ENCODE data around the gene PACSIN2. TPM values are rescaled to one million over a fixed set of nuclear protein-coding genes. Genes with fewer than 3 reads are reported as not detected.

The PACSIN2 gene
- total RNA-seq, 4 donors from 2014 or later: 75.4 to 90.1 (median 87.9) TPM

DNA sequence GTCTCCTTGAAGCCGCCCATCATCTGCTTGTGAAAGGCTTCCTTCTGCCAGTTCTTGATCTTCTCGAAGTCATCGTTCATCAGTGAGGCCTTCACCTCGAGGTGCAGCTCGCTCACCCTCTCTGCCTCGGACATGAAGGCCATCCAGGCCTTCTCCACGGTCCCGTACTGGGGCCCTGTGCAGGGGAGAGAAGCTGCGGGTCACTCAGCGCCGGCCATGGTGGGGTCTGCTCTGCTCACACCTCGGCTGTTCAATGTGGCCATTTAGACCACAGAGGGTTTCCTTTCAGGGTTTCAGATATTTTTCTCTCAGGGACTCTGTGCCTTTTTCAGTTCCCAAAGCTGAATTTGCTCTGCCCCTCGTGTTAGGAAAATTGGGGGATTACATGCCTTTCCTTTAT is 123.9 kb downstream of the PACSIN2 start:
- Histone ChIP-seq H3K4me1 (peaks cover 4 to 17% of the 10 kb centered on the region in 2 donors), H3K36me3 (peaks cover 22 to 29% of the 10 kb centered on the region in 2 donors), H3K4me3 (replicated peaks in 1 of 3) (no peak overlapping the region), H3K27me3 (no peaks in the 10 kb centered on the region), H3K27ac (no peak overlapping the region), H3K9me3 (no peaks in the 10 kb centered on the region)
- DNase-seq: no peak
- intact Hi-C loops (cut with DNase I): no loop called here
- TF ChIP-seq POLR2A (IDR thresholded peaks at IDR 0.05): no peak
- WGBS, 2 donors: 94 to 96% methylated on average over 13 of the region's 13 CpGs

DNA sequence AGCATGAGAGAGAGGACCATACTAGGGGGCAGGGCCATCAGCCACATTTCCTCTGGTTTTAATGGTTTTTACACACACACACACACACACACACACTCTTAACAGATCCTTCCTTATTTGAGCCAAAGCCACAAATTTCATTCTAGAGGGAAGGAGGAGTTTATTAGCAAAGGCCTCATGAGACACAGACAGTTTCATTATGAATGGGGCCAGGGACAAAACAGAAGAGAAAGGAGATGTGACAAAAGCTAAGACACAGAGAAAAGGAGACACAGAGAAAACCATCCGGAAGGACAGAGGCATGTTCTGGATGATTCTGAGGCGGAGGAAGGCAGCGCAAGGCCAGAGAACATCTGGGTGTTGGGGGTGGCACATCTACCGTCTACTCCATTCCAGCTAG is 125.6 kb downstream of the PACSIN2 start:
- Histone ChIP-seq H3K36me3 (peaks cover 23 to 33% of the 10 kb centered on the region in 2 donors), H3K9me3 (no peaks in the 10 kb centered on the region), H3K4me3 (replicated peaks in 1 of 3) (no peak overlapping the region), H3K4me1 (no peaks in the 10 kb centered on the region), H3K27me3 (no peaks in the 10 kb centered on the region), H3K27ac (no peak overlapping the region)
- 86 to 89% methylated on average over 4 of the region's 4 CpGs for WGBS, 2 donors
- intact Hi-C loops (cut with DNase I): no loop called here
- no peak for DNase-seq
- TF ChIP-seq CTCF (IDR thresholded peaks at IDR 0.05) (no peak), POLR2A (IDR thresholded peaks at IDR 0.05) (no peak)

DNA sequence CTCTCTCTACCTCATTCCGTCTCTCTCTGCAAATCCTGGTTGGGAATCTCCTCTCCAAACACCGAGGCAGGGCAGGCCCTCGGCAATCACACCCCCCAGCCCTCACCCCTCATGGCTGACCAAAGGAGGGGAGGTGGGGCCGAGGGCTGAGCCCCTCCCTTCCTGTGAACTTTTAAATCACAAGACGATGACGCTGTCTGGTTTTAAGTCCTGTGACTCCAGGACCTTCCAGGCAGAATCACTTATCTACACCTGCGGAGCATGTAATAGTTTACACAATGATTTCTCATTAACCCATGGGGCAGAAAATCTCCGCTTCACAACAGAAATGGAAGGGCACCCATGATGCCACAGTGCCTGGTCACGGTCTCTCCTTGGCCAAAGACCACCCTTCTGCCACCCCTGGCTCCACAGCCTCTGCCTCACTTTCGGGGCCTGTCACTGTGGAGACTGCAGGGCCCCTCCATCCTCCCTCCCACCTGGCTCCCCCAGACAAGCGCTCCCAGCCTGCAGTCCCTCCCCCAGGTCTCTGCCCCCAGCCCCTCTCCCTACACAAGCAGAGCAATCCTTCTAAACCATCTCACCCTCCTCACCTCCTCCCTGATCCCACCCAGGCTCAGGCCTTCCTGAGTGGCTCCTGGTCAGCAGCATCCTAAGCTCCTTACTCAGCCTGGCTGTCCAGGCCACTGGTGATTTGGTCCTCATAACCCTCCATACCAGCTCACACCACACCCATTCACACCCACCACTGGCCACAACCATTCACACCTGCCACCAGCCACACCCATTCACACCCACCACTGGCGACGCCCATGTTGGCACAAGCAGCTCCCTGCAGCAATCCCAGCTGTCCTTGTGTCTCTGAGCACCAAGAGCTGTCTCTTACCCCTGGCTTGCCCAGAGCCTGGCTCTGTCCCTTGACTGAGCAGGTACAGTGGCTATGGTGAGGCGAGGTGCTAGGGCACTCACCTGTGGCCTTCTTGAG is 127.1 kb downstream of the PACSIN2 start:
- H3K27me3 ChIP-seq: no peaks in the 10 kb centered on the region
- H3K4me1 ChIP-seq: no peaks in the 10 kb centered on the region
- TF ChIP-seq POLR2A (IDR thresholded peaks at IDR 0.05) (no peak), CTCF (IDR thresholded peaks at IDR 0.05) (no peak)
- 82 to 88% methylated on average over 14 of the region's 14 CpGs for WGBS, 2 donors
- no peak overlapping the region for H3K27ac ChIP-seq
- no peak overlapping the region for H3K4me3 ChIP-seq (replicated peaks in 1 of 3)
- DNase-seq: no peak
- H3K36me3 ChIP-seq: peaks cover 35 to 44% of the 10 kb centered on the region in 2 donors
- intact Hi-C loops (cut with DNase I): no loop called here
- H3K9me3 ChIP-seq: no peaks in the 10 kb centered on the region

DNA sequence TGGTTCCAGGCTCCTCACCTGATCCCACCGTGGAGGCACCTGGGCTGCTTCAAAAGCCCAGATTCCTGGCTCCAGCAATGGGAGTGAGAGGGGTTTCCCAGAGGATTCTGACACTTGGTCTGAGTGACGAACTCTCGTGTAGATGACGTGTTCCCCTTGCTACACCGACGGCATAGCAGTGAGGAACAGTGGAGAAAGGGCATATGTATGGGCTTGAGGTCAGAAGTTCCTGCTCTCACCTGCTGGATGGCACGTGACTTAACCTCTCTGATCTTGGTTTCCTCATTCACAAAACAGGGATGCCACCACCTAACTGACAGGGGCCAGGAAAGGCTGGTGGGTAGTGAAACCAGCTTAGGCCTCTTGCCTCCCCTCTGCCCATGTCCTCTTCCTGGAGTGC is 127.8 kb downstream of the PACSIN2 start:
- no peaks in the 10 kb centered on the region for H3K27me3 ChIP-seq
- TF ChIP-seq CTCF (IDR thresholded peaks at IDR 0.05): no peak
- no peak for TF ChIP-seq POLR2A (IDR thresholded peaks at IDR 0.05)
- H3K36me3 ChIP-seq: peaks cover 42 to 48% of the 10 kb centered on the region in 2 donors
- H3K4me3 ChIP-seq (replicated peaks in 1 of 3): no peak overlapping the region
- no peaks in the 10 kb centered on the region for H3K4me1 ChIP-seq
- H3K9me3 ChIP-seq: no peaks in the 10 kb centered on the region
- intact Hi-C loops (cut with DNase I): no loop called here
- no peak overlapping the region for H3K27ac ChIP-seq
- 83 to 86% methylated on average over 7 of the region's 7 CpGs for WGBS, 2 donors
- no peak for DNase-seq

GRCh38 chr22:42885446-42885845 is 129.5 kb downstream of the PACSIN2 start:
- no peaks in the 10 kb centered on the region for H3K27me3 ChIP-seq
- H3K4me3 ChIP-seq (replicated peaks in 1 of 3): no peak overlapping the region
- DNase-seq: no peak
- no peak for TF ChIP-seq POLR2A (IDR thresholded peaks at IDR 0.05)
- TF ChIP-seq CTCF (IDR thresholded peaks at IDR 0.05): no peak
- H3K4me1 ChIP-seq: no peaks in the 10 kb centered on the region
- peaks cover 50 to 52% of the 10 kb centered on the region in 2 donors for H3K36me3 ChIP-seq
- no peaks in the 10 kb centered on the region for H3K9me3 ChIP-seq
- intact Hi-C loops (cut with DNase I): no loop called here
- 85 to 91% methylated on average over 9 of the region's 9 CpGs for WGBS, 2 donors
- no peak overlapping the region for H3K27ac ChIP-seq

Data from thyroid gland (tissue), 4 donors.